Hematopoietic multipotent progenitor cell (in vitro differentiated cells): ENCODE measurements around the gene IL10RB. TPM values are rescaled to one million over a fixed set of nuclear protein-coding genes. Genes with fewer than 3 reads are reported as not detected.
A peak's percentile ranks its signal among the peaks of the same experiment; 100 is the strongest.
"Not testable (repeated sequence)": the region's sequence is repeated elsewhere in the genome, so short reads cannot be mapped to it uniquely, and the experiment has no call there.

Experiments
- DNase-seq, 3 donors: peaks; one replicate each; pipeline ENCODE4 v3.0.0-alpha.2; 2011 to 2015; ENCODE audit warnings: low read depth in 2 of 3, low spot score in 2 of 3
- total RNA-seq: library from RNA; depleted of rRNA; stranded (reverse); fragments of >200 nt; gene quantifications from one replicate; pipeline ENCODE4 v1.2.3, GENCODE V29; 2012

The IL10RB gene
- 19.9 TPM for total RNA-seq

GRCh38 chr21:33266050-33266788 is at the start of gene IL10RB:
IL10RB (plus strand) TSS chr21:33266367; CDS start chr21:33266466, 99 bp downstream.
- DNase-seq = peak; percentile 52 to 75 (median 67)

DNA sequence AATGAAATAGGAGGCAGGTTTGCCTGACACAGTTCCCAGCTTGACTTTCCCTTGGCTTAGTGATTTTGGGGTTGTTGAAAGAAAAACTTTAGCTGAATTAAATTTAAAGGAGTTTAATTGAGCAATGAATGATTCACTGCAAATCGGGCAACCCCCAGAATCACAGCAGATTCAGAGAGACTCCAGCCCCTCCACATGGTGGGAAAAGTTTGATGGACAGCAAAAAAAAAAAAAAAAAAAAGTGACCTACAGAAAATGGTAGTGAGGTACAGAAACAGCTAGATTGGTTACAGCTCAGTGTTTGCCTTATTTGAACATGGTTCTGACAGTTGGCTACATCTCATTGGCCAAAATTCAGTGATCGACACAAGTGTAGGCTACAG is 49.0 kb upstream of the IL10RB start:
- DNase-seq = no peak

DNA sequence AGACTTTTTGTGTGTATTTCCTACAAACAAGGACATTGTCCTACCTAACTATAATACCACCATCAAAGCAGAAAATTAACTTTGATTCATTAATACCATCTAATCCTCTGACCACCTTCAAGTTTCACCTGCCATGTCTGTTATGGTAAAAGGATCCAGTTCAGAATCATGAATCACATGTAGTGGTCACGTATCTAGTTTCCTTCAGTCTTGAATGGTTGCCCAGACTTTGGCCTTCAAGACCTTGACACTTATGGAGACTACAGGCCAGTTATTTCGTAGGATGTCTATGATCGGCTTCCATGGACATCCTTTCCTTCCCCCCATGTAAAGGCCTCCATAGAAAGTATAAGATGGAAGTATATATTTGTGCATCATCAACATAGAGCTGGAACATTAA is 46.9 kb upstream of the IL10RB start:
- no peak for DNase-seq

GRCh38 chr21:33219954-33220353 is 46.2 kb upstream of the IL10RB start:
- no peak for DNase-seq

- not testable (repeated sequence) for DNase-seq
These were observed 40.8 kb upstream of the IL10RB start for GRCh38 chr21:33225376-33225775.

DNA sequence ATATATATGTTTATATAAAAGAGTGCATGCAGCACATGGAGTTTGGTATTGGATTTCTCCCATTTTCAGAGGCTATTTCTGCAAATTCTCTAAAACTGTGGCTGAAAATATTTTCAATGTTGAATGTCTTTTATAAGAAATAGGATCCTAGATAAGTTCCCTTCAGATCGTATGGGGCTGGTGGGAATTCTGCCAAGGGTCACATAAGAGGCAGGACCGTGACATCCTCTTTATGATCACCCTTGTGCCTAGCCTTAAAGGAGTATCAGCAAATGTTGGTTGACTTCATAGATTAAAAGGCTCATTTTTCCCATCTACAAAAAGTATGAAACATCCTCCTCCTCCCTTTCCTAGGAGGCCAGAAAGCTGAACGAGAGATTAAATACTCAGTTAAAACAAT is 37.7 kb upstream of the IL10RB start:
- no peak for DNase-seq

DNA sequence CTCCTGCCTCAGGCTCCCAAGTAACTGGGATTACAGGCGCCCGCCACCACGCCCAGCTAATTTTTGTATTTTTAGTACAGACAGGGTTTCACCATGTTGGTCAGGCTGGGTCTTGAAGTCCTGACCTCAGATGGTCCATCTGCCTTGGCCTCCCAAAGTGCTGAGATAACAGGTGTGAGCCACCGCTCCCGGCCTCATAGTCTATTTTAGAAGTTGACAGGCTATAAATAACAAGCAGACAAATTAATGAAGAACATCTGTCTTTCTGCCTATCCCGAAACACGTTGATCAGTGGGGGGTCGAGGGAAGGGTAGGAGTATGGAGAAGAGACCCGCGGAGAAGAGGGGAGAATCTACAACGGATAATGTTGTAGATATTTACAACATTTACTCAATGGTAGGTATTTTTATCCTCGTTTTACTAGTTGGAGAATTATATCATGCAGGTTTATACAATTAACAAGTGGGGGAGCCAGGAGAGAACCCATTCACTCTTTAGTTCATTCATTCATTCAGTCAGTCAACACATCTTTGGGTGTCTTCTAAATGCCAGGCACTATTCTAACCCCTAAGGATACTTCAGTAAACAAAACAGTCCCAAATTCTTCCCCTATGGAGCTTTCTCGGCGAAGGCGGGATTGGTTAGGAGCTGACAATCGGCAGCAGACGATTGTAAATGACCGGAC is 36.9 kb upstream of the IL10RB start:
- DNase-seq = no peak

- peak; percentile 54 to 67 (median 65) for DNase-seq
These were observed 36.2 kb upstream of the IL10RB start, which contains the start of gene IFNAR2 for GRCh38 chr21:33229784-33230544. IFNAR2 (plus strand) TSS chr21:33229938; CDS start chr21:33241923, 11,985 bp downstream.

- DNase-seq = peak in 2 of 3 donors; percentile 36 to 67
These were observed 35.4 kb upstream of the IL10RB start for GRCh38 chr21:33230545-33231324.

GRCh38 chr21:33231526-33231925 is 34.6 kb upstream of the IL10RB start:
- DNase-seq = no peak

- DNase-seq = peak in 1 of 3 donors; percentile 38
These were observed 33.7 kb upstream of the IL10RB start for GRCh38 chr21:33232291-33233034.

GRCh38 chr21:33234635-33235520 is 31.3 kb upstream of the IL10RB start:
- peak in 1 of 3 donors; percentile 31 for DNase-seq

GRCh38 chr21:33236013-33236686 is 30.0 kb upstream of the IL10RB start:
- DNase-seq = no peak

GRCh38 chr21:33236766-33237165 is 29.4 kb upstream of the IL10RB start:
- DNase-seq = no peak

DNA sequence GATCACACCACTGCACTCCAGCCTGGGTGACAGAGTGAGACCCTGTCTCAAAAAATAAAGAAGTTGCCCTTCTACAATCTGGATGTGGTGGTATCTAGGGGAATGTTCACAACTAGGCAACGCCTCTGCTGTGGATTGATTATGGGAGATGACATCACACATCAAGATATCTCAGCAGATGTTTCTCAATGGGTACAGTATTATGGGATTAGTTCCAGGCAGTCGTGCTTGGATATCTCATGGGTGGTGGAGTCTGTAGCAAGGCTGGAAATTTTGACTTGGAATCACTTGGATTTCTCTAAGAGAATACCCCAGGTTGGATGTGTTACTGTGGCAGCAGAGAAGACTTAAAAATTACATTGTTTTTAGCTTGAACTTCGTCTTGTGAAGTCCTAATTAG is 28.7 kb upstream of the IL10RB start:
- no peak for DNase-seq

DNA sequence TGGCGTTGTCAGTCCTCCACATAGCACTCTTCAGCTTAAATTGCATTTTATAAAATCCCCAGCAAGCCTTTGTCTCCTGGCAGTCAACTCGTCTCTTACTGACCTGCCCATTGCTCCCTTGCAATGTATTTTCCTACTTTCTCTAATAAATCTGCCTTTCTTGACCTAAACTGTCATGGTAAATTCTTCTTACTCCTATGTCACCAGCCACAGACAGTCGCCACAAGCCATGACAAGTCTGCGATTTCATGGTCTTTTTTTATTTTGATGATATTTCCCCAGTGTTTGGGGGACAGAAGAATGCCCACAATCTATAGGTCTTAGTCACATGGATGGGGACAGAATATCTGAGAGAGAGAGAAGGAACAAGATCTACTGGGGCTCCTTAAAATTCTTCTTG is 28.0 kb upstream of the IL10RB start:
- DNase-seq = no peak

DNA sequence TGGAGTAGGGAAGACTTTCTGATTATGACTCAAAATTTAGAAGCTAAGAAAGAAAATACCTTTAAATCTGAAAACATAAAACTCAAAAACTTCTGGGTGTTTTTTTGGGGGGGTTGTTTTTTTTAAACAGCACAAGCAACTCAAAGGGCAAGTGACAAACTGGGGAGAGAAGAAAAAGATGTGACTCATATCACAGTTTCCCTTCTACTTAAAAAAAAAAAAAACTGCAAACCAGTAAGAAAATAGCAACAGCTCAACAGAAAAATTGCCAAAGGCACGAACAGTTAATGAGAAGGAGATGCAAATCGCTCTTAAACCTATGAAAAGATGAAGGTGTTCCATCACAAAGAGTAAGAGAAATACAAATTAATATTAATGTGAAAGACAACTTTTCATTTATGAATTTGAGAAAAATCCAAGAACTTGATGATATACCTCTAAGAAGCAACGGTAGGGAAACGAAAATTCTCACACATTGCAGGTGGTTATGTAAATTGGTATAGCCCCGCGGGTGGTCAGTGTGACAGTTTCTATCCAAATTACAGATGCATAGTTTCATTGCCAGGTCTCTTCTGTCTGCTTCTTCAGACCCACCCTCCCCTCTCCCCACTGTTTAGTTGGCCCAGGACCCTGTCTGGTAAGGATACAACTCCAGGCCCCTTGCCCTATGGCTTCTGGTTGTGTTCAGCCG is 27.5 kb upstream of the IL10RB start:
- peak in 1 of 3 donors; percentile 29 for DNase-seq
